SK-N-SH (cell line): ENCODE data around the gene M6PR.

Experiments
- CTCF ChIP-seq: fragments of 200-600 bp; sonication (generic); IDR thresholded peaks from 2 replicates; pipeline ENCODE4 v1.6.1; 2017; ENCODE audit warnings: antibody characterized with exemption, mild to moderate bottlenecking, moderate library complexity
- POLR2AphosphoS5 ChIP-seq: IDR thresholded peaks from 2 replicates; pipeline ENCODE4 v1.6.1; 2012; ENCODE audit warnings: low read depth, low read length
- RAD21 ChIP-seq: IDR thresholded peaks from 2 replicates; pipeline ENCODE4 v1.6.1; 2012; ENCODE audit warnings: mild to moderate bottlenecking, low read length
- YY1 ChIP-seq: IDR thresholded peaks from 2 replicates; pipeline ENCODE4 v1.4.0; 2012; ENCODE audit warnings: low read depth, mild to moderate bottlenecking

DNA sequence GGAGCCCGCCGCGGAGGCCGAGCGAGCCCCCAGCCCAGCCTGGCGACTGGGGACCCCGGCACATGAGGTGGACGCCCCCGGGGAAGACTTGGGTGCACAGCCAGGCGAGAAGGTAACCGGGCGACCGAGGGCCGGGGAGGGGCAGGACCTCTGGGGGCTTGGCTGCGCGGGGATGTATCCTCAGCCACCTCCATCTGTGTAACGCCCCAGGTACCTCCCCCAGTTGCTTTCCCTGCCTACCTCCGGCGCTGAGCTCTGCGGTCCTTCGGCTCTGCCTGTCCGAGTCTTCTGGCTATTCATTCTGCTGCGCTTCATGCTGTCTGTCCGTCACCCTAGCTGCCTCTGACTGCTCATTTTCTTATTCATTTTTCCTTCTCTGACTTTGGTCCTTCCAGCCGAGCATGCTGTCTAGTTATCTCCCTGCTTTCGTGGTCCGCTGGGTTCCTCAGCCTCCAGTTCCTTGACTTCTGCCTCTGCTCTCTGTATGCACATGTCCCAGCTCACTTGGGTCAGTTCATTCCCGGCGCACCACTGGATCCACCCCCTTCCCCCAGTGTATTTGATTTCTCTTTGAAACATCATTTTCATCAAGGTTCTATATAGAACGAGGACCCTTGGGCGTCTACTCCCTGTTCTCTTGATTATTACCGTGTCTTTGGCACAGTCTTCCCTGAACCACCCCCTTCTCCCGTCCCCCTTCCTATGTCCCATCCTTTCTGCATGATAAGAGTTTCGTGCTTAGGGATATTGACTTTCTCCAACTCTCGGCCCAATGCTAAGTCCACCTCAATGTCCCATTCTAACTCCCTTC lies 34.5 kb downstream of the M6PR start:
- TF ChIP-seq RAD21 (no peak), CTCF (no peak), YY1 (no peak), POLR2AphosphoS5 (no peak)
